Stomach (tissue), 4 donors: ENCODE data around the gene IMPG1.

Source experiments
- CTCF ChIP-seq, 7 experiments: fragments of 450-650 bp in 4 of 7; fragments of 200-600 bp in 3 of 7; sonication (generic) in 3 of 7; IDR thresholded peaks; one replicate each; pipeline ENCODE4 v1.5.1; 2016 to 2019; ENCODE audit warnings: antibody characterized with exemption in 7 of 7, control low read depth in 2 of 7, mild to moderate bottlenecking in 1 of 7
- EP300 ChIP-seq: sonication (generic); formaldehyde crosslinking; IDR thresholded peaks from one replicate; pipeline ENCODE4 v1.6.1; 2017; ENCODE audit warnings: antibody characterized with exemption

- TF ChIP-seq CTCF (IDR thresholded peaks at IDR 0.05) = no peak
- no peak for TF ChIP-seq EP300
These were observed 165.6 kb downstream of the IMPG1 start for GRCh38 chr6:75906871-75907270.
